IMR-90 (cell line): ENCODE data around the gene GRID1. TPM values are rescaled to one million over a fixed set of nuclear protein-coding genes. Genes with fewer than 3 reads are reported as not detected.

Source experiments
- ATAC-seq: fragments of 200-7000 bp; cut with Tn5 transposase; 2 replicates; pipeline ENCODE4 v1.9.1; 2020; ENCODE audit warnings: low read depth, mild to moderate bottlenecking, moderate library complexity
- BruUV-seq: library from RNA; stranded (reverse); fragments of 400-500 nt; replicated peaks from 2 replicates; lab custom pipeline; 2021; lab: Mats Ljungman, UMichigan
- CTCF ChIA-PET: fragments of 300-600 bp; formaldehyde crosslinking; extraction: SDS; loops from one replicate; lab custom pipeline; 2021; ENCODE audit warnings: antibody characterized with exemption; lab: Yijun Ruan, JAX
- POLR2A ChIA-PET: fragments of 300-600 bp; sonication (Branson Sonifier 250); formaldehyde crosslinking; loops from one replicate; lab custom pipeline; 2022; ENCODE audit warnings: antibody characterized with exemption; ENCODE audit not compliant: unreplicated experiment; lab: Charles Lee
- DNase-seq: peaks from one replicate; pipeline ENCODE4 v3.0.0; 2013
- H2AFZ ChIP-seq: replicated peaks from 2 replicates; pipeline ENCODE3; 2013; ENCODE audit warnings: low read length, mild to moderate bottlenecking; ENCODE audit not compliant: poor library complexity
- H2AK5ac ChIP-seq: 2 replicates; pipeline ENCODE4 v1.6.1; 2013; ENCODE audit warnings: low read depth, low read length, inconsistent platforms
- H2AK9ac ChIP-seq: replicated peaks from 2 replicates; pipeline ENCODE3; 2013; ENCODE audit warnings: mild to moderate bottlenecking, low read depth, low read length, moderate library complexity; ENCODE audit not compliant: poor library complexity
- H2BK120ac ChIP-seq: 2 replicates; pipeline ENCODE4 v1.6.1; 2013; ENCODE audit warnings: low read depth, low read length, inconsistent platforms
- H2BK15ac ChIP-seq: 3 replicates; pipeline ENCODE4 v1.6.1; 2013; ENCODE audit warnings: low read depth, low read length, inconsistent platforms
- H2BK20ac ChIP-seq: 2 replicates; pipeline ENCODE4 v1.6.1; 2013; ENCODE audit warnings: low read depth, mild to moderate bottlenecking, inconsistent platforms, low read length, moderate library complexity
- H2BK5ac ChIP-seq: 2 replicates; pipeline ENCODE4 v1.6.1; 2013; ENCODE audit warnings: mild to moderate bottlenecking, low read depth, low read length, inconsistent platforms; ENCODE audit not compliant: poor library complexity, severe bottlenecking
- H3K14ac ChIP-seq: replicated peaks from 2 replicates; pipeline ENCODE4 v1.6.1; 2013; ENCODE audit warnings: low read depth, low read length, inconsistent platforms
- H3K18ac ChIP-seq: 2 replicates; pipeline ENCODE4 v1.6.1; 2013; ENCODE audit warnings: low read depth, low read length, control low read depth
- H3K23ac ChIP-seq: 2 replicates; pipeline ENCODE4 v1.6.1; 2013; ENCODE audit warnings: low read depth, low read length, inconsistent platforms
- H3K27ac ChIP-seq: 2 replicates; pipeline ENCODE4 v1.5.1; 2013; ENCODE audit warnings: mild to moderate bottlenecking, control low read depth, low read length; ENCODE audit not compliant: insufficient read depth
- H3K27me3 ChIP-seq: 2 replicates; pipeline ENCODE4 v1.6.1; 2013; ENCODE audit warnings: low read length; ENCODE audit not compliant: control insufficient read depth, insufficient read depth
- H3K36me3 ChIP-seq: 2 replicates; pipeline ENCODE4 v1.6.1; 2013; ENCODE audit warnings: low read length, mixed read lengths; ENCODE audit not compliant: control insufficient read depth, insufficient read depth
- H3K4ac ChIP-seq: 2 replicates; pipeline ENCODE4 v1.6.1; 2013; ENCODE audit warnings: low read depth, low read length, inconsistent platforms
- H3K4me1 ChIP-seq: 2 replicates; pipeline ENCODE4 v1.6.1; 2013; ENCODE audit warnings: low read length, mixed read lengths; ENCODE audit not compliant: control insufficient read depth, insufficient read depth
- H3K4me2 ChIP-seq: 2 replicates; pipeline ENCODE4 v1.6.1; 2013; ENCODE audit warnings: low read depth, mild to moderate bottlenecking, control low read depth, low read length, moderate library complexity
- H3K4me3 ChIP-seq: 2 replicates; pipeline ENCODE4 v1.5.1; 2013; ENCODE audit warnings: low read depth, mild to moderate bottlenecking, control low read depth, low read length, moderate library complexity; ENCODE audit not compliant: insufficient read depth
- H3K56ac ChIP-seq: 2 replicates; pipeline ENCODE4 v1.6.1; 2013; ENCODE audit warnings: low read length, inconsistent platforms; ENCODE audit not compliant: insufficient read depth; ENCODE audit errors: extremely low read depth
- H3K79me1 ChIP-seq, 2 experiments: 2 replicates each; pipeline ENCODE4 v1.6.1; 2013; ENCODE audit warnings: low read length in 2 of 2, inconsistent platforms in 1 of 2, low read depth in 1 of 2
- H3K9ac ChIP-seq: 2 replicates; pipeline ENCODE4 v1.6.1; 2013; ENCODE audit warnings: low read depth, low read length, control low read depth
- H3K9me1 ChIP-seq: 2 replicates; pipeline ENCODE4 v1.6.1; 2013; ENCODE audit warnings: low read length, inconsistent platforms; ENCODE audit not compliant: insufficient read depth
- H3K9me3 ChIP-seq: 2 replicates; pipeline ENCODE4 v1.6.1; 2013; ENCODE audit warnings: low read length; ENCODE audit not compliant: control insufficient read depth, insufficient read depth
- H4K20me1 ChIP-seq: 2 replicates; pipeline ENCODE4 v1.6.1; 2013; ENCODE audit warnings: low read length, inconsistent platforms; ENCODE audit not compliant: insufficient read depth
- H4K5ac ChIP-seq: 2 replicates; pipeline ENCODE4 v1.6.1; 2013; ENCODE audit warnings: mild to moderate bottlenecking, low read depth, low read length, control low read depth
- H4K8ac ChIP-seq, 2 experiments: 2 replicates each; pipeline ENCODE4 v1.6.1; 2013; ENCODE audit warnings: low read depth in 2 of 2, low read length in 2 of 2, control low read depth in 1 of 2, inconsistent platforms in 1 of 2
- H4K91ac ChIP-seq: 2 replicates; pipeline ENCODE4 v1.6.1; 2013; ENCODE audit warnings: low read depth, low read length, inconsistent platforms; ENCODE audit not compliant: insufficient read depth
- MAFK ChIP-seq: IDR thresholded peaks from 2 replicates; pipeline ENCODE4 v1.6.1; 2012; ENCODE audit warnings: low read depth, low read length, improper control_type of control experiment
- MXI1 ChIP-seq: IDR thresholded peaks from 2 replicates; pipeline ENCODE4 v1.6.1; 2012; ENCODE audit warnings: low read depth, mild to moderate bottlenecking, low read length, moderate library complexity, borderline replicate concordance
- RAD21 ChIP-seq: IDR thresholded peaks from 2 replicates; pipeline ENCODE4 v1.6.1; 2012; ENCODE audit warnings: low read length, improper control_type of control experiment
- SMC3 ChIP-seq: fragments of 150-350 bp; IDR thresholded peaks from 2 replicates; pipeline ENCODE4 v1.6.1; 2016; ENCODE audit warnings: low read depth, mild to moderate bottlenecking, antibody characterized with exemption, low read length, moderate library complexity
- WGBS, 2 experiments: methylation state at CpG; one replicate each; pipeline versions ENCODE4 v1.1.5 to v1.1.7; 2013; ENCODE audit warnings: missing lambda C conversion rate in 2 of 2; ENCODE audit not compliant: insufficient read length in 1 of 2; ENCODE audit errors: extremely low coverage in 2 of 2; 5-methylcytosine and 5-hydroxymethylcytosine counted together
- dilution Hi-C: fragments of 300-500 bp; cut with HindIII; formaldehyde crosslinking; loops from one replicate; pipeline ENCODE4 v1.14.3; 2018; ENCODE audit warnings: low sequenced_read_pairs; ENCODE audit not compliant: unreplicated experiment
- in situ Hi-C: fragments of 300-500 bp; cut with MboI; formaldehyde crosslinking; loops from 3 replicates; pipeline ENCODE4 v1.14.3; 2019; ENCODE audit warnings: low sequenced_read_pairs, inconsistent platforms, mixed read lengths
- intact Hi-C: fragments of 100-400 bp; cut with micrococcal nuclease; formaldehyde crosslinking; loops from 2 replicates; pipeline ENCODE4 v1.10.0; 2022
- polyA plus RNA-seq, 3 experiments: library from polyadenylated mRNA; depleted of rRNA; stranded (reverse); fragments of >200 nt; gene quantifications; 2 replicates each; pipeline ENCODE4 v1.2.3, GENCODE V29; 2012; ENCODE audit warnings: low replicate concordance in 1 of 3
- total RNA-seq: library from RNA; depleted of rRNA; stranded (reverse); fragments of >200 nt; gene quantifications from 2 replicates; pipeline ENCODE4 v1.2.3, GENCODE V29; 2012
- TF ChIP-seq, protein P1 (sequence below): conservative IDR thresholded peaks from 2 replicates; pipeline ENCODE4 v1.5.1; 2012; ENCODE audit warnings: mild to moderate bottlenecking, low read depth, low read length, improper control_type of control experiment

The GRID1 gene
- total and polyA plus RNA-seq, 2 of the 4 experiments (the other 2 are of a cell fraction) = not detected

DNA sequence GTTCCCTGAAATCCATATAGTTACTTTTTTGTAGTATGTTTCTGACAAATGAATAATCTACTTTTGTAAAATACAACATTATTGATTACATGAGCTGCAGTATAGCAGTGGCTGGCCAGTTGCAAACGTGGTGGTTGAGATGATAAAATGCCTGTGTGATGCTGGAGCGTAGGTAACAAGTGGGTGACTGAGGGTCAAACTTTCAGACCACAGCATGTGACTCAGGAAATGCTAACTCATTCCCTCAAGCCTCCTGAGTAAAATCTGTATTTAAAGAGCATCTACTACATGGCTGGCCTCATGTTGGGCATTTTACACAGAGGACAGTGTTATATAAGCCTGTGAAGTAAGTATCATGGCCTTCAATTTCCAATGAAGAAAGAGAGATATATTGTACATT, 585.2 kb downstream of the GRID1 start:
- no peak overlapping the region for H2BK20ac ChIP-seq
- in situ Hi-C loops = no loop called here
- DNase-seq (no peak), ATAC-seq (no peak)
- no peak for TF ChIP-seq SMC3
- TF ChIP-seq, protein P1, sequence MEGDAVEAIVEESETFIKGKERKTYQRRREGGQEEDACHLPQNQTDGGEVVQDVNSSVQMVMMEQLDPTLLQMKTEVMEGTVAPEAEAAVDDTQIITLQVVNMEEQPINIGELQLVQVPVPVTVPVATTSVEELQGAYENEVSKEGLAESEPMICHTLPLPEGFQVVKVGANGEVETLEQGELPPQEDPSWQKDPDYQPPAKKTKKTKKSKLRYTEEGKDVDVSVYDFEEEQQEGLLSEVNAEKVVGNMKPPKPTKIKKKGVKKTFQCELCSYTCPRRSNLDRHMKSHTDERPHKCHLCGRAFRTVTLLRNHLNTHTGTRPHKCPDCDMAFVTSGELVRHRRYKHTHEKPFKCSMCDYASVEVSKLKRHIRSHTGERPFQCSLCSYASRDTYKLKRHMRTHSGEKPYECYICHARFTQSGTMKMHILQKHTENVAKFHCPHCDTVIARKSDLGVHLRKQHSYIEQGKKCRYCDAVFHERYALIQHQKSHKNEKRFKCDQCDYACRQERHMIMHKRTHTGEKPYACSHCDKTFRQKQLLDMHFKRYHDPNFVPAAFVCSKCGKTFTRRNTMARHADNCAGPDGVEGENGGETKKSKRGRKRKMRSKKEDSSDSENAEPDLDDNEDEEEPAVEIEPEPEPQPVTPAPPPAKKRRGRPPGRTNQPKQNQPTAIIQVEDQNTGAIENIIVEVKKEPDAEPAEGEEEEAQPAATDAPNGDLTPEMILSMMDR = no peak
- no peak for TF ChIP-seq MAFK
- TF ChIP-seq MXI1 = no peak
- no peak for TF ChIP-seq RAD21
- H2BK15ac ChIP-seq = no peak overlapping the region
- no peaks in the 10 kb centered on the region for H4K20me1 ChIP-seq
- no CpG with 5 or more reads among the region's 2 CpGs for WGBS, 2 experiments
- dilution Hi-C loops = no loop called here
- no peak overlapping the region for H3K14ac ChIP-seq
- H3K36me3 ChIP-seq = no peaks in the 10 kb centered on the region
- H3K18ac ChIP-seq = no peak overlapping the region
- peaks cover 33% of the 10 kb centered on the region for H3K9me3 ChIP-seq
- H3K9me1 ChIP-seq = no peaks in the 10 kb centered on the region
- no peaks in the 10 kb centered on the region for H3K27me3 ChIP-seq
- H3K79me1 ChIP-seq = no peaks in the 10 kb centered on the region
- H4K5ac ChIP-seq = no peak overlapping the region
- no peaks in the 10 kb centered on the region for H3K4me1 ChIP-seq
- ChIA-PET CTCF (no interaction called here), POLR2A (no interaction called here)
- H2BK120ac ChIP-seq = no peak overlapping the region
- no peak overlapping the region for H3K23ac ChIP-seq
- H2AK5ac ChIP-seq = no peak overlapping the region
- BruUV-seq = no TSS peak
- intact Hi-C loops = no loop called here
- H2BK5ac ChIP-seq = no peak overlapping the region
- no peak overlapping the region for H3K4me3 ChIP-seq
- H3K56ac ChIP-seq = no peak overlapping the region
- no peak overlapping the region for H3K4ac ChIP-seq
- no peak overlapping the region for H3K4me2 ChIP-seq
- H3K9ac ChIP-seq = no peak overlapping the region
- no peak overlapping the region for H3K27ac ChIP-seq
- no peak overlapping the region for H4K8ac ChIP-seq
- H2AFZ ChIP-seq = no peak overlapping the region
- no peak overlapping the region for H4K91ac ChIP-seq
- H2AK9ac ChIP-seq = no peak overlapping the region
